GM18520 (cell line): ENCODE measurements around the gene ALG9.

Experiments
- ATAC-seq: cut with Tn5 transposase; IDR thresholded peaks from one replicate; pipeline ENCODE4 v1.9.1; 2021; ENCODE audit not compliant: unreplicated experiment

The ALG9 gene

GRCh38 chr11:111770581-111771134 is 100.7 kb downstream of the ALG9 start:
- ATAC-seq = no peak

GRCh38 chr11:111766834-111767142 is 104.6 kb downstream of the ALG9 start:
- no peak for ATAC-seq

- ATAC-seq = peak; percentile 46
Measured at GRCh38 chr11:111765984-111766833, 105.2 kb downstream of the ALG9 start, which contains the start of gene PPP2R1B. Gene PPP2R1B, minus strand, starts transcription at chr11:111766389. Its CDS starts 28 bp downstream, at chr11:111766361.

- ATAC-seq = peak; percentile 30
Measured at GRCh38 chr11:111765320-111765983, 105.9 kb downstream of the ALG9 start.

GRCh38 chr11:111764621-111765020 is 106.8 kb downstream of the ALG9 start:
- no peak for ATAC-seq

GRCh38 chr11:111762981-111763643 is 108.3 kb downstream of the ALG9 start:
- ATAC-seq = no peak

GRCh38 chr11:111762526-111762925 is 108.9 kb downstream of the ALG9 start:
- ATAC-seq = no peak

GRCh38 chr11:111761036-111761435 is 110.3 kb downstream of the ALG9 start:
- no peak for ATAC-seq

DNA sequence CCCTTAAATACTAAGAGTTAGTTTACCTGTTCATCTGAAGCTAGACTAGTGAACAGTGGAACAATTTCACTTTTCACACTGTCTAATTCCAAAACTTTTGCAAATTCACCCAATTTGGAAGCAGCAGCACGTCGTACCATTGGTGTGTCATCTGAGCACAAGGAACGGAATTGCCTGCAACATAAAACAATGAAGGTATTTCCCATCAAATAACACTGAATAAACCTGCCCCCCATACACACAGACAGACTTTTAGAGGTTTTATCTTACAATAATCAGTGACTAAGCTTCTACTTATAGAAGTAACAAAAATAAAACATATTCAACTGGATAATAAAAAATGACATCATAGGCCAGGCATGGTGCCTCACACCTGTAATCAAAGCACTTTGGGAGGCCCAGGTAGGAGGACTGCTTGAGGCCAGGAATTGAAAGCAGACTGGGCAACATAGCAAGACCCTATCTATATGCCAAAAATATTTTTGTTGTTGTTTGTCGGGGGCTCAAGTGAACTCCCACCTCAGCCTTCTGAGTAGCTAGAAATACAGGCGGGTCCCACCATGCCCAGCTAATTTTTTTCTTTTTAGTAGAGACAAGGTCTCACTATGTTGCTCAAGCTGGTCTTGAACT is 111.5 kb downstream of the ALG9 start:
- ATAC-seq = no peak

DNA sequence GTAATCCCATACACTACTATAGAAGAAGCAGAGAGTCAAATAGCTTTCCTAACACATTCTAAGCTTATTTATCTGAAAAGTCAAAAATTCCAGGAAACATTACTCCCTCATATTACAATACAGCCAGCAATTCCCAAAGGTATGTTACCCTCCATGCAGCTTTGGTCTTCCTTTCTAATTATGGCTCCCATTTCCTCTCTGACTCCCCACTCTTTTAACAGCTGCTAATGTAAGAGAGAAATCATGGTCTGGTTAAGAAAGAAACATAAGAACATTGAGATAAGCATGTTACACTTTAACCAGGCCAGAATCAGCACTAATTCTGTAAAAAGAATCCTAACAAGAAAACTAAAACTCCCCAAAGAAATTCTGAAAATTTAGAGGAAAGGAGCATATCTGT is 112.0 kb downstream of the ALG9 start:
- ATAC-seq = no peak

- ATAC-seq = no peak
Measured at GRCh38 chr11:111756097-111756496, 115.3 kb downstream of the ALG9 start.

DNA sequence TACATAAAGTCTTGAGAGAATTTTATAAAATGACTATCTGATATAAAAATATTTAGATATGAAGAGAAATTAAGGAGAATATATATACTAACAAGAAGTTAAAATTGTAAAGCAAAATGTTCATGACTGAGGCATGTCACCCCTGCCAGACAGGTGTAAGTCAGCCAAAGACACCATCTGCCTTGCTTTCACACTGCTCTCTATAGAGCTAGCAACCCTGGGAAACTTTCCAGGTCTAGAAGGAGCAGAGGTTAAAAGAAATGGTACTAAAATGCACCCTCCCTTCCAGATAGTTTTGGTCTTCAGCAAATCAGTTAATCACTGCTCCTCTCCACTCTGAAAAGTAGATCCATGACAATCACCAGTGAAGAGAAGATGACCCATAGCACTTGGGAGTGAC is 121.7 kb downstream of the ALG9 start:
- ATAC-seq = no peak

DNA sequence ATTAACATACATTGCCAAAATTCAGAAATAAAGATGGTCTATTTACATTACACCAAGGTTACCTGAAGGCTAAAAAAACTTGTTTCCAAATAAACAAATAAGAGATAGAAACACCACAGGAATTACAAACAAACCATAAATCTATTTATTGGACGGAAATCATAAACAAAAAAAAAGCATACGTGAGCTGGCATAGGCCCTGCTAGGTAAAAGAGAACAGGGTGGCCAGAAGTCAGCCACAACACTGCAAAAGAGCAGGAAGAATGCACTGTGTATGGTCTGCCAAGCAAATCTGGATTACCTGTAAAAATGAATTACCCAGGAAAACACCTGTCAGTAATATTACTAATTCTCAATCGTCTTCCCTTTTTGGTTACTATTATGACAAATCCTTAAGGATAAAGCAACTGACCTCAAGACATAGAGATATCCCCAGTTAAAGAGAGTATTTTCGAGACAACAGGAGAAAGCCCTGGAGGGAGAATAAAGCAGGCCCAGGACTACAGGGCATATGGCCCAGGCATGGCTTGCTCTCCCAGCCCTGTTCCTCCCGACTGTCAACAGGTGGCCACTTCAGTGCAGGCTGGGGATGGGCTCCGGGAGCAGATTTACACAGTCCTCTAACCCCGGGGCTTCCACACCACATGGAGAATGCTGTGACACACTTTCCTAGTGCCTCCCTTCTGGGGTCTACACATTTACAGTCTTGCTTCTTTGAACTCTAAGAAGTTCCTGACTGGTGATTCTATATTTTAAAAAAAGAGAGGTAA is 123.2 kb downstream of the ALG9 start:
- no peak for ATAC-seq

DNA sequence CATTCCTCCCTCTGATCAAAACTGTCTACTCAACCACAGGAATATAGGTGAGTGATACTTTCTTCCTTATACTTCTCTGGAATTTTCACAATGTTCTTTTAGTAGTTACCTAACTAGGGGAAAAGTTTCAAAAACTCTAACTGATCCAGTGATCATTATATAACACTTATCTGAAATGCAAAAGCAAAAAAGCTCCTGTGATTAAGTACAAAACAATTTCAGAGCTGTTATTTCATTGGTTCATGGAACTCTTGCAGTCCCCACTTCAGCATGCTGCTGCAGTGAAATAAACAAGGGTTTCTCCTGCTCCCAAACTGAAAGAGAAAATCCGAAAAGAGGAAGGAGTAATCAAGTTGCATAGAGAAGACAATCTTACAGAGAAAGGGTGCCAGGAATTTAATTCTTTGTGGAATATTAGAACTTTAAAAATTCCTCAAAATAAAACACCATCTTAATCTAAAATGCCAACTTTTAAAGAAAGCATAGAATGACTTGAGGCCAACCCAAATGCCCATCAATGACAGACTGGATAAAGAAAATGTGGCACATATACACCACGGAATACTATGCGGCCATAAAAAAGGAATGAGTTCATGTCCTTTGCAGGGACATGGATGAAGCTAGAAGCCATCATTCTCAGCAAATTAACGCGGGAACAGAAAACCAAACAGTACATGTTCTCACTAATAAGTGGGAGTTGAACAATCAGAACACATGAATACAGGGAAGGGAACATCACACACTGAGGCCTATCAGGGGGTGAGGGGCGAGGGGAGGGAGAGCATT is 125.5 kb downstream of the ALG9 start:
- ATAC-seq = no peak

DNA sequence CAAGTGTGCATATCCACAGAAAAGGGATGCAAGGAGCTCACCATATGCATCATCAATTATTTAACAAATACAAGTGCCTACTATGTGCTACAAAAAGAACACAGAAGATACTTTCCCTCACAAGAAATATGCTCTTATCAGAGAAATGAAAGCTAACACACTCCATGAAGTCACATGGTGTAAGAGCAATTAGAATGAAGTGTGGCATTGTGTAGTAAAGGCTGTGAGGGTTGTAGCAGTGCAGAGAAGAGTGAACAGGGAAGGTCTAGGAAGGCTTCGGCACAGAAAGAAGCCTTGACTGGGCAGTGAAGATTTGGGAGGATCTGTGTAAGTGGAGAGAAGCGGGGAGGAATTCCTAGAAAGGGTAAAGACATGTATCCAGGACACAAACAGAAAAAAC is 127.7 kb downstream of the ALG9 start:
- ATAC-seq = no peak

GRCh38 chr11:111741751-111742150 is 129.6 kb downstream of the ALG9 start:
- ATAC-seq = no peak

DNA sequence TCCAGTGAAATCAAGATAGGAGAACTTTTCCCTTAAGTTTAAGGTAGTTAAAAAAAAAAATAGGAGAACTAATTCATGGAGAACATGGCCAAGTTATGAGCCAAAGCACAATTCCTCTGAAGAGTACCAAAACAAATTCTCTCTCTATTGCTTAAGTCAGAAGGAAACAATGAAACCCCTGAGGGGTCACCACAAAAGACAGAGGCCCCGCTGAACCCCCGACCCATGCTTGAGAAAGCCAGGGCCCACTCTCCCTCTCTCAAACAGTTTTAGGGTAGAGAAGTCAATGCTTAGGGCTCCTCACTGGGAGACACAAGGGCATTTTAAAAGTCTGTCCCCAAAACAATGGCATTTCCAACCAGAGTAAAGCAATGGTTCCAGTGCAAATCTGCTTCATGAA is 132.1 kb downstream of the ALG9 start:
- ATAC-seq = no peak

DNA sequence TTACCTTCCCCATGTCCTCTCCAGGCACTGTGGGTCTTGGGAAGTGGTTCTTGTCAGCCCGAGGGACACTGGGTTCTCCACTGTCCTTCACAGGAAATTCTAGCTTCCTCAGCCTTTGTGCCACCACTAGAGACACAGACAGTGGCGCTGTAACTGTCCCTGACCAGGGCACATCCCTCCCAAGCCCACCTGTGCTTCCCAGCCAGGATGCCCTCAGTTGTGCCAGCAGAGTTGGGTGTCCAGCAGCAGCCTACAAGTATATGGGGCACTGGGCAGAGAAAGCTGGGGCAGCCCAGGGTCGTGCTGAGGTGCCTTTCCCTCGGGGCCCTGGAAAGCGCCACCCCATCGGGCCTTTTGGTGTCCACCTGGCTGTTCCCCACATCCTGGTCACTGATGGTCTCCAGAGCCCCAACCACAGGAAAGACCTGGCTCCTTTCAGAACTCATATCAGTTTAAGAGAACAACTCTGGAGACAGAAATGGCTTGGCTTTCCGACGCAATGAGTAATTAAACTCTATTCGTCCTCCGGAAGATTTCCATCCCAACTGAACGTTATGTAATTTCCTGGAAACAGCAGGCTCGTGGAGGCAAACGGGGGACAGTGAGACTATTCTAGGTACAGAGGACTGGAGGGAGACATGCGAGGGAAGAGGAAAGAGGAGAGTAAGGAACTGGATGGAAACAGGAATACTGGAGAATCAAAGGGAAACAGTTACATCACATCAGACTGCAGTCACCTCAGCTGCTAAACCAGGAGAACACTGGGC is 133.8 kb downstream of the ALG9 start:
- no peak for ATAC-seq
